ENCODE results near the gene MBL2. TPM values are rescaled to one million over a fixed set of nuclear protein-coding genes. Genes with fewer than 3 reads are reported as not detected.

The MBL2 gene
- total RNA-seq, 6 experiments from 2014 or later = 56.4 to 173 (median 94.1) TPM

DNA sequence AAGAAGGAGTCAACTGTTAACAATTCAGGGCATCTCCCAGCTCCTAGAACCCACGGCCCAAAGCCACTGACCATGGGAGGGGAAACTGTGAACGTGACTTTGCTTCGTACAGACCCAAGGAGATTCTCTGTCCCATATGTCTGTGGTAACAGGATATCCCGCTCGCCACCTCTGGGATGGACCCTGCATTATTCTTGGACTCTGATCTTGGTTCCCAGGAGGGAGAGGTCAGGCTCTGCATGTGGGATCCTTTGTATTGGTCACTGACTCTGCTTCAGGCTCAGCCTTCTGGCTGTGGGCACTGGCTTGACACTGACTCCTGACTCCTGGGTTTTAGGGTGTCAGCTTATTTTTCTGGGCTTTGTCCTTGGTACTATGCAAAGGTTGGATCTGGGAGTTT lies 13.5 kb upstream of the MBL2 start:
- Histone ChIP-seq H3K27me3 (no peaks in the 10 kb centered on the region), H3K36me3 (no peaks in the 10 kb centered on the region), H3K4me1 (no peaks in the 10 kb centered on the region), H3K4me3 (no peak overlapping the region), H3K9me3 (no peaks in the 10 kb centered on the region), H3K27ac (no peak overlapping the region)
- no peak for TF ChIP-seq POLR2A (IDR thresholded peaks at IDR 0.05)
- TF ChIP-seq, protein P1, sequence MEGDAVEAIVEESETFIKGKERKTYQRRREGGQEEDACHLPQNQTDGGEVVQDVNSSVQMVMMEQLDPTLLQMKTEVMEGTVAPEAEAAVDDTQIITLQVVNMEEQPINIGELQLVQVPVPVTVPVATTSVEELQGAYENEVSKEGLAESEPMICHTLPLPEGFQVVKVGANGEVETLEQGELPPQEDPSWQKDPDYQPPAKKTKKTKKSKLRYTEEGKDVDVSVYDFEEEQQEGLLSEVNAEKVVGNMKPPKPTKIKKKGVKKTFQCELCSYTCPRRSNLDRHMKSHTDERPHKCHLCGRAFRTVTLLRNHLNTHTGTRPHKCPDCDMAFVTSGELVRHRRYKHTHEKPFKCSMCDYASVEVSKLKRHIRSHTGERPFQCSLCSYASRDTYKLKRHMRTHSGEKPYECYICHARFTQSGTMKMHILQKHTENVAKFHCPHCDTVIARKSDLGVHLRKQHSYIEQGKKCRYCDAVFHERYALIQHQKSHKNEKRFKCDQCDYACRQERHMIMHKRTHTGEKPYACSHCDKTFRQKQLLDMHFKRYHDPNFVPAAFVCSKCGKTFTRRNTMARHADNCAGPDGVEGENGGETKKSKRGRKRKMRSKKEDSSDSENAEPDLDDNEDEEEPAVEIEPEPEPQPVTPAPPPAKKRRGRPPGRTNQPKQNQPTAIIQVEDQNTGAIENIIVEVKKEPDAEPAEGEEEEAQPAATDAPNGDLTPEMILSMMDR (IDR thresholded peaks at IDR 0.05) = no peak
- ATAC-seq = no peak
- no peak for DNase-seq
- WGBS (ENCODE audit: insufficient coverage, low coverage, low lambda C conversion rate, missing lambda C conversion rate) = 94% methylated on average over 4 of the region's 5 CpGs
- intact Hi-C loops (cut with DNase I) = no loop called here

DNA sequence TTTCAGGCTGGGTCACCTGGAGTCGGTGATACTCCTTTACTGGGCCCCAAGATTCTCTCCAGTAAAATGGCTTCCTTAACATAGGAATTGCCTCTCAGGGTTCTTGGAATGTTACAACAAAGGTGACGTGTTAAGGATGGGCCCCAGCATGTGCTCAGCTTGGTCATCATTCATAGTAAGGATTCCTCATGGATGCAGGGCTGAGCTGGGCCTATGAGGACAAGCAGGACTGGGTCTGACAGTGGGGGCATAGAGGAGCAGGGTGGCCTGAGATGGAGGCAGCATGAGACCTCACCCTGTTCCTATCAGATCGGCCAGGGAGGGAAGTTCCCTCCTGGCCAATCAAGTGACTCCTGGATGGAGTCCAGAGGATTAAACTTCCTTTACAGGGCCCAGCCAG lies 12.8 kb upstream of the MBL2 start:
- H3K4me1 ChIP-seq = no peaks in the 10 kb centered on the region
- ATAC-seq (peak in 1 of 4 donors; percentile 16), DNase-seq (no peak)
- H3K27me3 ChIP-seq = no peaks in the 10 kb centered on the region
- H3K4me3 ChIP-seq = no peak overlapping the region
- intact Hi-C loops (cut with DNase I) = no loop called here
- no peaks in the 10 kb centered on the region for H3K36me3 ChIP-seq
- H3K27ac ChIP-seq = no peak overlapping the region
- no CpG with 5 or more reads among the region's 3 CpGs for whole genome bisulfite sequencing (ENCODE audit: insufficient coverage, low coverage, low lambda C conversion rate, missing lambda C conversion rate)
- no peaks in the 10 kb centered on the region for H3K9me3 ChIP-seq
- TF ChIP-seq, protein P1 (IDR thresholded peaks at IDR 0.05) = no peak
- no peak for TF ChIP-seq POLR2A (IDR thresholded peaks at IDR 0.05)

DNA sequence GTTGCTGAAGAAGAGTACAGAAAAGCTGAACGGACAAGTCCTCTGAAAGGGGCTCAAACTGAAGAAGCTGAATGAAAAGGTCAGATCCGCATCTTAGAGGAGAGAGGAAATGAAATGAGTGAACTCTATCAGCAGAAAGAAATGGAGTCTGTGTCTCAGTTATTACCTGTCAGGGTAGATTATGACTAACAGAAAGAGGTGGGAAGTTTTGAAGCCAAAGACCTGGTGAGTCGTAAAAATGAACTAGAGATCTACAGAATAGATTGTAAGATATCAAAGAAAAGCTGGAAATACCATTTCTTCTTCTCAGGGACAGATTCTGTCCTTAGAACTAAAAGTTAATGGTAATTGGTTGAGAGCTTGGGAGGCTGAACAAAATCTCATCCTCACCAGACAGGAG lies 11.1 kb upstream of the MBL2 start:
- Histone ChIP-seq H3K4me3 (no peak overlapping the region), H3K9me3 (no peaks in the 10 kb centered on the region), H3K4me1 (no peaks in the 10 kb centered on the region), H3K27me3 (no peaks in the 10 kb centered on the region), H3K36me3 (no peaks in the 10 kb centered on the region), H3K27ac (no peak overlapping the region)
- intact Hi-C loops (cut with DNase I) = no loop called here
- no peak for TF ChIP-seq POLR2A (IDR thresholded peaks at IDR 0.05)
- TF ChIP-seq, protein P1 (IDR thresholded peaks at IDR 0.05) = no peak
- 73% methylated on average over 3 of the region's 3 CpGs for WGBS (ENCODE audit: insufficient coverage, low coverage, low lambda C conversion rate, missing lambda C conversion rate)
- ATAC-seq = no peak
- DNase-seq = no peak

DNA sequence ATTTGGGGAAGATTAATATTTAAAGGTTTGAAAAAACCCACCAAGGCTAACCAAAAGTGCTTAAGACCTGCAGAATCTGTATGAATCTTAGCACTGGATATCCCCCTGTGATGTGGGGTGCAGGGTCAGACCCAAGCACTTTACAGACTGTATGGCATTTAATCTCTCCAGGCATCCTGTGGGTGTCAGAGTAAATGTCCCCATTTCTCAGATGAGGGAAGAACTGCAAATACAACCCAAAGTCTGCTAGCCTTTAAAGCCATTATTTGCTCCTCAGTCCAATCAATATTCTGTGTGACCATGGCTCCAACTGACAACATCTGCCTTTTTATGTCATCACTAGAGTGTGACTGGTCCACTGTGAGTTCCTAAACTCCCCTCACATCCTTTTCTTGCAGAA lies 10.0 kb upstream of the MBL2 start:
- H3K36me3 ChIP-seq = no peaks in the 10 kb centered on the region
- no peak overlapping the region for H3K27ac ChIP-seq
- no peak for ATAC-seq
- no peaks in the 10 kb centered on the region for H3K27me3 ChIP-seq
- H3K4me1 ChIP-seq = no peaks in the 10 kb centered on the region
- DNase-seq = no peak
- TF ChIP-seq POLR2A (IDR thresholded peaks at IDR 0.05) = no peak
- TF ChIP-seq, protein P1 (IDR thresholded peaks at IDR 0.05) = no peak
- H3K4me3 ChIP-seq = no peak overlapping the region
- intact Hi-C loops (cut with DNase I) = no loop called here
- no peaks in the 10 kb centered on the region for H3K9me3 ChIP-seq
